Measurements from ENCODE around the gene ZNF678.

The ZNF678 gene

GRCh38 chr1:227632325-227632724, 69.0 kb downstream of the ZNF678 start:
- Histone ChIP-seq H3K27ac (ENCODE audit: extremely low read depth, low read depth, low read length) (no peak overlapping the region), H3K4me3 (ENCODE audit: low read depth, low read length) (no peak overlapping the region), H3K9me3 (ENCODE audit: control insufficient read depth, insufficient read depth, low read depth, low read length) (peaks cover 4% of the 10 kb centered on the region), H3K36me3 (ENCODE audit: control insufficient read depth in 2 of 2, insufficient read depth in 1 of 2, low read length in 2 of 2) (no peaks in the 10 kb centered on the region), H3K4me1 (ENCODE audit: control insufficient read depth, insufficient read depth, low read length) (no peaks in the 10 kb centered on the region)
- TF ChIP-seq GFI1B (tag by site-specific recombination; IDR thresholded peaks at IDR 0.05): no peak
- no peak for TF ChIP-seq ZNF311 (tag by site-specific recombination; IDR thresholded peaks at IDR 0.05; ENCODE audit: borderline replicate concordance)
- TF ChIP-seq HOXD13 (CRISPR knock-in tag; IDR thresholded peaks at IDR 0.05; ENCODE audit: borderline replicate concordance): no peak
- TF ChIP-seq ZNF571 (tag by site-specific recombination; IDR thresholded peaks at IDR 0.05): no peak
- no peak for TF ChIP-seq ZNF518A (tag by site-specific recombination; conservative IDR thresholded peaks at IDR 0.05; ENCODE audit: low read depth)
- TF ChIP-seq ZNF18 (tag by site-specific recombination; IDR thresholded peaks at IDR 0.05): no peak
- TF ChIP-seq ZIC2 (tag by site-specific recombination; IDR thresholded peaks at IDR 0.05): no peak
- CTCF ChIA-PET: interaction anchor here (0.8 kb wide), 1 partner anchor 9 kb away, joined by 3 read pairs; no protein-coding TSS in a partner anchor
- POLR2A ChIA-PET: no interaction called here

GRCh38 chr1:227635596-227635995, 72.2 kb downstream of the ZNF678 start:
- H3K9me3 ChIP-seq (ENCODE audit: control insufficient read depth, insufficient read depth, low read depth, low read length): peaks cover 4% of the 10 kb centered on the region
- no peak overlapping the region for H3K27ac ChIP-seq (ENCODE audit: extremely low read depth, low read depth, low read length)
- ChIA-PET CTCF (no interaction called here), POLR2A (no interaction called here)
- no peaks in the 10 kb centered on the region for H3K36me3 ChIP-seq (ENCODE audit: control insufficient read depth in 2 of 2, insufficient read depth in 1 of 2, low read length in 2 of 2)
- no peak for TF ChIP-seq ZNF133 (tag by site-specific recombination; IDR thresholded peaks at IDR 0.05)
- TF ChIP-seq ZNF175 (tag by site-specific recombination; IDR thresholded peaks at IDR 0.05): no peak
- TF ChIP-seq KLF8 (tag by site-specific recombination; IDR thresholded peaks at IDR 0.05): no peak
- no peaks in the 10 kb centered on the region for H3K4me1 ChIP-seq (ENCODE audit: control insufficient read depth, insufficient read depth, low read length)
- no peak overlapping the region for H3K4me3 ChIP-seq (ENCODE audit: low read depth, low read length)

DNA sequence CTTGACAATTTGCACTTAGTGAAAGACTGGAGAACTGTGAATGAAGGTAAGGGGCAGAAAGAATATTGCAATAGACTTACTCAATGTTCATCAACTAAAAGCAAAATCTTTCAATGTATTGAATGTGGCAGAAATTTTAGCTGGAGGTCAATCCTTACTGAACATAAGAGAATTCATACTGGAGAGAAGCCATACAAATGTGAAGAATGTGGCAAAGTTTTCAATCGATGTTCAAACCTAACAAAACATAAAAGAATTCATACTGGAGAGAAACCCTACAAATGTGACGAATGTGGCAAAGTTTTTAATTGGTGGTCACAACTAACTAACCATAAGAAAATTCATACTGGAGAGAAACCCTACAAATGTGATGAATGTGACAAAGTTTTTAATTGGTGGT, 91.1 kb downstream of the ZNF678 start:
- ChIA-PET CTCF (interaction anchor here (1.0 kb wide), 1 partner anchor 13 kb away, joined by 3 read pairs; no protein-coding TSS in a partner anchor), POLR2A (no interaction called here)
- no peak overlapping the region for H3K27ac ChIP-seq (ENCODE audit: extremely low read depth, low read depth, low read length)
- no peak overlapping the region for H3K4me3 ChIP-seq (ENCODE audit: low read depth, low read length)
- H3K4me1 ChIP-seq (ENCODE audit: control insufficient read depth, insufficient read depth, low read length): no peaks in the 10 kb centered on the region
- H3K9me3 ChIP-seq (ENCODE audit: control insufficient read depth, insufficient read depth, low read depth, low read length): no peaks in the 10 kb centered on the region
- peaks cover under 1 to 26% of the 10 kb centered on the region in 2 experiments; a peak in 2 of 3 replicates for H3K36me3 ChIP-seq (ENCODE audit: control insufficient read depth in 2 of 2, insufficient read depth in 1 of 2, low read length in 2 of 2)
- TF ChIP-seq ZNF518A (tag by site-specific recombination; conservative IDR thresholded peaks at IDR 0.05; ENCODE audit: low read depth): no peak
- peak; percentile 85 for TF ChIP-seq ZNF274 (IDR thresholded peaks at IDR 0.05; ENCODE audit: low read length)
- TF ChIP-seq ZNF274 (tag by site-specific recombination; IDR thresholded peaks at IDR 0.05; ENCODE audit: borderline replicate concordance): peak; percentile 97
- TF ChIP-seq ZBTB20 (tag by site-specific recombination; IDR thresholded peaks at IDR 0.05): no peak
- TF ChIP-seq ZNF19 (tag by site-specific recombination; IDR thresholded peaks at IDR 0.05; ENCODE audit: low read depth): no peak
- TF ChIP-seq, protein P1, sequence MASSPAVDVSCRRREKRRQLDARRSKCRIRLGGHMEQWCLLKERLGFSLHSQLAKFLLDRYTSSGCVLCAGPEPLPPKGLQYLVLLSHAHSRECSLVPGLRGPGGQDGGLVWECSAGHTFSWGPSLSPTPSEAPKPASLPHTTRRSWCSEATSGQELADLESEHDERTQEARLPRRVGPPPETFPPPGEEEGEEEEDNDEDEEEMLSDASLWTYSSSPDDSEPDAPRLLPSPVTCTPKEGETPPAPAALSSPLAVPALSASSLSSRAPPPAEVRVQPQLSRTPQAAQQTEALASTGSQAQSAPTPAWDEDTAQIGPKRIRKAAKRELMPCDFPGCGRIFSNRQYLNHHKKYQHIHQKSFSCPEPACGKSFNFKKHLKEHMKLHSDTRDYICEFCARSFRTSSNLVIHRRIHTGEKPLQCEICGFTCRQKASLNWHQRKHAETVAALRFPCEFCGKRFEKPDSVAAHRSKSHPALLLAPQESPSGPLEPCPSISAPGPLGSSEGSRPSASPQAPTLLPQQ (tag by site-specific recombination; IDR thresholded peaks at IDR 0.05): no peak
- no peak for TF ChIP-seq ZNF571 (tag by site-specific recombination; IDR thresholded peaks at IDR 0.05)
- no peak for TF ChIP-seq ZFHX2 (tag by site-specific recombination; conservative IDR thresholded peaks at IDR 0.05)
- TF ChIP-seq ZNF555 (tag by site-specific recombination; conservative IDR thresholded peaks at IDR 0.05): 0 out of 2 replicates have a peak, but pooled peaks have one; percentile 6
- no peak for TF ChIP-seq TRIM28 (IDR thresholded peaks at IDR 0.05; ENCODE audit: borderline replicate concordance, low read length)
